HG02588 (cell line): Measurements from ENCODE around the gene VWA1.
"Not testable (repeated sequence)": the region's sequence is repeated elsewhere in the genome, so short reads cannot be mapped to it uniquely, and the experiment has no call there.

ENCODE experiments used
- ATAC-seq: cut with Tn5 transposase; IDR thresholded peaks from one replicate; pipeline ENCODE4 v1.9.1; 2021; ENCODE audit warnings: mild to moderate bottlenecking, moderate library complexity; ENCODE audit not compliant: unreplicated experiment

The VWA1 gene

GRCh38 chr1:1480488-1480867 is 45.0 kb downstream of the VWA1 start:
- ATAC-seq, result not testable (repeated sequence)

GRCh38 chr1:1481811-1482210 is 46.3 kb downstream of the VWA1 start:
- ATAC-seq, result not testable (repeated sequence)

GRCh38 chr1:1482856-1483255 is 47.4 kb downstream of the VWA1 start:
- no peak for ATAC-seq

- no peak for ATAC-seq
These were observed 48.2 kb downstream of the VWA1 start for GRCh38 chr1:1483714-1484113.

- ATAC-seq, result not testable (repeated sequence)
These were observed 49.7 kb downstream of the VWA1 start for GRCh38 chr1:1484976-1485750.

- not testable (repeated sequence) for ATAC-seq
These were observed 50.3 kb downstream of the VWA1 start for GRCh38 chr1:1485755-1486317.

- no peak for ATAC-seq
These were observed 52.2 kb downstream of the VWA1 start for GRCh38 chr1:1487701-1488100.

- no peak for ATAC-seq
These were observed 53.7 kb downstream of the VWA1 start for GRCh38 chr1:1489231-1489630.

- no peak for ATAC-seq
These were observed 54.4 kb downstream of the VWA1 start for GRCh38 chr1:1489861-1490260.

- ATAC-seq, result no peak
These were observed 55.2 kb downstream of the VWA1 start for GRCh38 chr1:1490633-1491230.

- ATAC-seq, result no peak
These were observed 56.1 kb downstream of the VWA1 start for GRCh38 chr1:1491601-1492000.
